H9 (cell line): Measurements from ENCODE around the gene PDZRN4. TPM values are rescaled to one million over a fixed set of nuclear protein-coding genes. Genes with fewer than 3 reads are reported as not detected.
A peak's percentile ranks its signal among the peaks of the same experiment; 100 is the strongest.

Experiments
- DNase-seq: peaks from one replicate; pipeline ENCODE4 v3.0.0-alpha.2; 2017
- H2AFZ ChIP-seq: one replicate; pipeline ENCODE4 v1.6.1; 2013; ENCODE audit warnings: mild to moderate bottlenecking, low read length, control low read depth, moderate library complexity
- H2AK5ac ChIP-seq: 2 replicates; pipeline ENCODE4 v1.6.1; 2013; ENCODE audit warnings: low read length, control low read depth, mixed read lengths; ENCODE audit not compliant: insufficient read length
- H2BK120ac ChIP-seq: one replicate; pipeline ENCODE4 v1.6.1; 2013; ENCODE audit warnings: low read depth, mild to moderate bottlenecking, low read length, control low read depth, inconsistent platforms; ENCODE audit not compliant: poor library complexity, severe bottlenecking
- H2BK12ac ChIP-seq: 2 replicates; pipeline ENCODE4 v1.6.1; 2013; ENCODE audit warnings: low read length, control low read depth, mixed read lengths, low read depth; ENCODE audit not compliant: insufficient read length
- H2BK15ac ChIP-seq: 2 replicates; pipeline ENCODE4 v1.6.1; 2013; ENCODE audit warnings: low read depth, low read length, control low read depth
- H2BK20ac ChIP-seq: one replicate; pipeline ENCODE4 v1.6.1; 2013; ENCODE audit warnings: low read depth, mild to moderate bottlenecking, low read length, control low read depth, inconsistent platforms; ENCODE audit not compliant: poor library complexity, severe bottlenecking
- H2BK5ac ChIP-seq: 2 replicates; pipeline ENCODE4 v1.6.1; 2013; ENCODE audit warnings: low read length, control low read depth, mixed read lengths; ENCODE audit not compliant: insufficient read length
- H3K14ac ChIP-seq: 2 replicates; pipeline ENCODE4 v1.6.1; 2013; ENCODE audit warnings: low read length, control low read depth; ENCODE audit not compliant: insufficient read depth
- H3K18ac ChIP-seq: 2 replicates; pipeline ENCODE4 v1.6.1; 2013; ENCODE audit warnings: low read depth, mild to moderate bottlenecking, mixed read lengths, low read length, control low read depth; ENCODE audit not compliant: insufficient read length
- H3K23ac ChIP-seq: 2 replicates; pipeline ENCODE4 v1.6.1; 2013; ENCODE audit warnings: low read length, control low read depth, mixed read lengths, low read depth; ENCODE audit not compliant: insufficient read length
- H3K23me2 ChIP-seq: 2 replicates; pipeline ENCODE4 v1.6.1; 2013; ENCODE audit warnings: low read depth, mild to moderate bottlenecking, mixed read lengths, low read length, control low read depth; ENCODE audit not compliant: insufficient read length, poor library complexity, severe bottlenecking
- H3K27ac ChIP-seq: 2 replicates; pipeline ENCODE4 v1.5.1; 2013; ENCODE audit warnings: low read length, control low read depth, mixed read lengths, low read depth; ENCODE audit not compliant: insufficient read length
- H3K27me3 ChIP-seq: 2 replicates; pipeline ENCODE4 v1.6.1; 2013; ENCODE audit warnings: low read length, control low read depth, inconsistent platforms; ENCODE audit not compliant: insufficient read depth
- H3K4ac ChIP-seq: 2 replicates; pipeline ENCODE4 v1.6.1; 2013; ENCODE audit warnings: low read depth, mild to moderate bottlenecking, control low read depth, inconsistent platforms, low read length, moderate library complexity
- H3K4me1 ChIP-seq: 2 replicates; pipeline ENCODE4 v1.6.1; 2013; ENCODE audit warnings: low read length, control low read depth, inconsistent platforms; ENCODE audit not compliant: insufficient read depth
- H3K4me2 ChIP-seq: 2 replicates; pipeline ENCODE4 v1.6.1; 2013; ENCODE audit warnings: low read length, control low read depth, mixed read lengths; ENCODE audit not compliant: insufficient read length, insufficient read depth
- H3K56ac ChIP-seq: 2 replicates; pipeline ENCODE4 v1.6.1; 2013; ENCODE audit warnings: low read depth, mild to moderate bottlenecking, mixed read lengths, low read length, control low read depth; ENCODE audit not compliant: insufficient read length
- H3K79me1 ChIP-seq: 2 replicates; pipeline ENCODE4 v1.6.1; 2013; ENCODE audit warnings: low read depth, mild to moderate bottlenecking, moderate library complexity, low read length, control low read depth, inconsistent platforms; ENCODE audit not compliant: insufficient read depth, poor library complexity, severe bottlenecking
- H3K79me2 ChIP-seq: 2 replicates; pipeline ENCODE4 v1.6.1; 2013; ENCODE audit warnings: low read length, control low read depth, inconsistent platforms; ENCODE audit not compliant: insufficient read depth
- H3K9ac ChIP-seq: 2 replicates; pipeline ENCODE4 v1.6.1; 2013; ENCODE audit warnings: low read length, control low read depth, mixed read lengths; ENCODE audit not compliant: insufficient read length; ENCODE audit errors: extremely low read depth
- H3K9me3 ChIP-seq: one replicate; pipeline ENCODE4 v1.6.1; 2013; ENCODE audit warnings: low read depth, low read length, inconsistent platforms; ENCODE audit not compliant: control insufficient read depth
- H3T11ph ChIP-seq: one replicate; pipeline ENCODE4 v1.6.1; 2013; ENCODE audit warnings: mild to moderate bottlenecking, low read length, control low read depth, inconsistent platforms
- H4K20me1 ChIP-seq: one replicate; pipeline ENCODE4 v1.6.1; 2013; ENCODE audit not compliant: control insufficient read depth, insufficient read length, insufficient read depth
- H4K5ac ChIP-seq: 2 replicates; pipeline ENCODE4 v1.6.1; 2013; ENCODE audit warnings: low read depth, mild to moderate bottlenecking, mixed read lengths, low read length, control low read depth; ENCODE audit not compliant: insufficient read length
- H4K8ac ChIP-seq: replicated peaks from 2 replicates; pipeline ENCODE4 v1.6.1; 2013; ENCODE audit warnings: low read length, control low read depth, mixed read lengths, low read depth; ENCODE audit not compliant: insufficient read length
- H4K91ac ChIP-seq: 2 replicates; pipeline ENCODE4 v1.6.1; 2013; ENCODE audit warnings: low read depth, mild to moderate bottlenecking, moderate library complexity, mixed read lengths, low read length, control low read depth; ENCODE audit not compliant: insufficient read length
- H3K27ac Mint-ChIP-seq, 3 experiments: 2 replicates in 2 of 3; 3 replicates in 1 of 3; pipeline ENCODE4 v1.8.0; 2020 to 2021; ENCODE audit warnings: mixed read lengths in 3 of 3, mild to moderate bottlenecking in 1 of 3, moderate library complexity in 1 of 3
- H3K27me3 Mint-ChIP-seq: 2 replicates; pipeline ENCODE4 v1.8.0; 2021; ENCODE audit warnings: low read depth, mild to moderate bottlenecking, moderate library complexity, mixed read lengths
- H3K36me3 Mint-ChIP-seq, 3 experiments: 2 replicates in 2 of 3; 3 replicates in 1 of 3; pipeline ENCODE4 v1.8.0; 2020 to 2021; ENCODE audit warnings: low read depth in 3 of 3, mixed read lengths in 3 of 3; ENCODE audit not compliant: insufficient read depth in 1 of 3
- H3K4me1 Mint-ChIP-seq, 2 experiments: 2 replicates each; pipeline ENCODE4 v1.8.0; 2020; ENCODE audit warnings: mixed read lengths in 2 of 2
- H3K4me3 Mint-ChIP-seq, 2 experiments: 2 replicates in 1 of 2; 3 replicates in 1 of 2; pipeline ENCODE4 v1.8.0; 2020 to 2021; ENCODE audit warnings: mild to moderate bottlenecking in 2 of 2, mixed read lengths in 2 of 2, moderate library complexity in 1 of 2
- H3K9me3 Mint-ChIP-seq, 2 experiments: 2 replicates in 1 of 2; 3 replicates in 1 of 2; pipeline ENCODE4 v1.8.0; 2020; ENCODE audit warnings: mild to moderate bottlenecking in 2 of 2, mixed read lengths in 2 of 2, moderate library complexity in 1 of 2
- CTCF ChIP-seq: fragments of 200-600 bp; sonication (generic); conservative IDR thresholded peaks from 3 replicates; pipeline ENCODE4 v1.8.0; 2021; ENCODE audit warnings: antibody characterized with exemption, mild to moderate bottlenecking
- WGBS: extraction: QIAGEN DNeasy Blood & Tissue Kit; methylation state at CpG from one replicate; pipeline ENCODE4 v1.1.7; 2013; ENCODE audit warnings: missing lambda C conversion rate, low lambda C conversion rate, mixed read lengths; ENCODE audit not compliant: insufficient read length; ENCODE audit errors: extremely low coverage; 5-methylcytosine and 5-hydroxymethylcytosine counted together
- total RNA-seq: library from RNA; stranded (reverse); gene quantifications from 2 replicates; pipeline ENCODE4 v1.2.1, GENCODE V29; 2021

PDZRN4 gene
- total RNA-seq, 1 experiment from 2014 or later, result not detected

- Histone ChIP-seq H4K91ac (no peak overlapping the region), H3K4ac (no peak overlapping the region), H3K9me3 (no peaks in the 10 kb centered on the region), H2BK5ac (no peak overlapping the region), H2BK12ac (no peak overlapping the region), H2AFZ (no peak overlapping the region), H3K56ac (no peak overlapping the region), H3K4me2 (no peak overlapping the region), H3K14ac (no peak overlapping the region), H3K23ac (no peak overlapping the region), H2BK20ac (no peak overlapping the region), H3K23me2 (no peaks in the 10 kb centered on the region), H3K18ac (no peak overlapping the region), H3K27ac (no peak overlapping the region), H3K4me1 (no peaks in the 10 kb centered on the region), H3K79me2 (no peaks in the 10 kb centered on the region), H3K9ac (no peak overlapping the region), H2BK120ac (no peak overlapping the region), H3T11ph (no peak overlapping the region), H3K79me1 (no peaks in the 10 kb centered on the region), H4K20me1 (no peaks in the 10 kb centered on the region), H2BK15ac (no peak overlapping the region), H4K5ac (no peak overlapping the region), H3K27me3 (no peaks in the 10 kb centered on the region), H4K8ac (no peak overlapping the region), H2AK5ac (no peak overlapping the region)
- DNase-seq, result no peak
- no CpG with 5 or more reads among the region's 6 CpGs for WGBS
- no peaks in the 10 kb centered on the region for H3K36me3 Mint-ChIP-seq
- peaks cover 6 to 9% of the 10 kb centered on the region in 2 experiments for H3K4me1 Mint-ChIP-seq
- peak overlapping the region in 1 of 3 experiments; percentile 26; a peak in 3 of 7 replicates for H3K27ac Mint-ChIP-seq
- no peak for TF ChIP-seq CTCF
- H3K9me3 Mint-ChIP-seq, result no peaks in the 10 kb centered on the region
- no peak overlapping the region for H3K4me3 Mint-ChIP-seq
- H3K27me3 Mint-ChIP-seq, result no peaks in the 10 kb centered on the region
Observed at GRCh38 chr12:41452838-41453407, 264.8 kb downstream of the PDZRN4 start.
